C4-2B (cell line): ENCODE data around the gene TRNT1.

Source experiments
- CTCF ChIP-seq: fragments of 450-650 bp; conservative IDR thresholded peaks from 2 replicates; pipeline ENCODE4 v1.5.1; 2017; ENCODE audit warnings: mild to moderate bottlenecking
- ZFX ChIP-seq: fragments of 450-650 bp; IDR thresholded peaks from 2 replicates; pipeline ENCODE4 v1.6.1; 2017

- TF ChIP-seq CTCF (no peak), ZFX (no peak)
Observed at GRCh38 chr3:3110299-3110630, 16.5 kb upstream of the TRNT1 start, which contains the start of gene IL5RA.
